H1 (cell line): ENCODE data around the gene STXBP6. TPM values are rescaled to one million over a fixed set of nuclear protein-coding genes. Genes with fewer than 3 reads are reported as not detected.

Source experiments
- CTCF ChIA-PET: fragments of 300-600 bp; sonication (Branson Sonifier 250); formaldehyde crosslinking; loops from one replicate; lab custom pipeline; 2021; ENCODE audit not compliant: partially characterized antibody; lab: Charles Lee
- POLR2A ChIA-PET: fragments of 300-600 bp; sonication (Branson Sonifier 250); formaldehyde crosslinking; loops from one replicate; lab custom pipeline; 2021; ENCODE audit warnings: inconsistent platforms; ENCODE audit not compliant: partially characterized antibody; lab: Charles Lee
- DNase-seq, 2 experiments: peaks; one replicate each; pipeline versions ENCODE4 v3.0.0 to v3.0.0-alpha.2; 2010 to 2022; ENCODE audit warnings: low spot score in 2 of 2, low read depth in 1 of 2, mixed read lengths in 1 of 2
- FAIRE-seq: peaks from 2 replicates; lab custom pipeline; 2011; peaks lifted over from hg19 to GRCh38; lab: Jason Lieb, UNC
- H2AFZ ChIP-seq: 2 replicates; pipeline ENCODE4 v1.8.1; 2012; ENCODE audit warnings: low read length, inconsistent platforms
- H2AK5ac ChIP-seq: 2 replicates; pipeline ENCODE4 v1.6.1; 2013; ENCODE audit warnings: low read depth, low read length
- H2BK120ac ChIP-seq: replicated peaks from 2 replicates; pipeline ENCODE3; 2013; ENCODE audit warnings: low read depth, low read length, inconsistent platforms
- H2BK12ac ChIP-seq: 2 replicates; pipeline ENCODE4 v1.6.1; 2013; ENCODE audit warnings: low read depth, low read length
- H2BK15ac ChIP-seq: 2 replicates; pipeline ENCODE4 v1.6.1; 2013; ENCODE audit warnings: low read length
- H2BK20ac ChIP-seq: 2 replicates; pipeline ENCODE4 v1.6.1; 2013; ENCODE audit warnings: low read length
- H2BK5ac ChIP-seq: 2 replicates; pipeline ENCODE4 v1.6.1; 2013; ENCODE audit warnings: low read depth, low read length
- H3K14ac ChIP-seq: 2 replicates; pipeline ENCODE4 v1.6.1; 2013; ENCODE audit warnings: inconsistent platforms; ENCODE audit not compliant: insufficient read length
- H3K18ac ChIP-seq: 2 replicates; pipeline ENCODE4 v1.6.1; 2013; ENCODE audit warnings: low read length; ENCODE audit errors: extremely low read depth
- H3K23ac ChIP-seq: 2 replicates; pipeline ENCODE4 v1.6.1; 2013; ENCODE audit warnings: inconsistent platforms; ENCODE audit not compliant: insufficient read length
- H3K23me2 ChIP-seq: 2 replicates; pipeline ENCODE4 v1.6.1; 2013; ENCODE audit warnings: low read depth, low read length
- H3K27ac ChIP-seq: 2 replicates; pipeline ENCODE4 v1.6.1; 2011; ENCODE audit warnings: low read depth, low read length, inconsistent platforms
- H3K27me3 ChIP-seq, 4 experiments: replicated peaks in 1 of 4; 1 replicate in 1 of 4; 2 replicates in 3 of 4; pipeline versions ENCODE4 v1.6.1 to v1.8.1; 2011 to 2013; ENCODE audit warnings: low read length in 3 of 4, mild to moderate bottlenecking in 3 of 4, inconsistent platforms in 2 of 4, mixed read lengths in 2 of 4, moderate library complexity in 1 of 4; ENCODE audit not compliant: control insufficient read depth in 3 of 4, insufficient read depth in 3 of 4; ENCODE audit errors: extremely low read depth in 1 of 4
- H3K36me3 ChIP-seq, 4 experiments: 2 replicates each; pipeline versions ENCODE4 v1.6.1 to v1.8.1; 2011 to 2013; ENCODE audit warnings: mild to moderate bottlenecking in 4 of 4, low read length in 3 of 4, moderate library complexity in 2 of 4, control low read depth in 1 of 4, inconsistent platforms in 1 of 4; ENCODE audit not compliant: insufficient read depth in 4 of 4, control insufficient read depth in 2 of 4
- H3K4ac ChIP-seq: replicated peaks from 2 replicates; pipeline ENCODE3; 2013; ENCODE audit warnings: low read length, low read depth, mixed read lengths, inconsistent platforms; ENCODE audit not compliant: insufficient read length
- H3K4me1 ChIP-seq, 4 experiments: replicated peaks in 1 of 4; 1 replicate in 1 of 4; 2 replicates in 3 of 4; pipeline versions ENCODE4 v1.6.1 to v1.8.1; 2011 to 2013; ENCODE audit warnings: low read length in 3 of 4, inconsistent platforms in 2 of 4, mixed read lengths in 1 of 4; ENCODE audit not compliant: insufficient read depth in 4 of 4, control insufficient read depth in 3 of 4
- H3K4me2 ChIP-seq, 2 experiments: 2 replicates each; pipeline versions ENCODE4 v1.6.1 to v1.8.1; 2011 to 2013; ENCODE audit warnings: low read depth in 2 of 2, low read length in 2 of 2, control low read depth in 1 of 2, inconsistent platforms in 1 of 2, mild to moderate bottlenecking in 1 of 2; ENCODE audit not compliant: insufficient read depth in 1 of 2
- H3K4me3 ChIP-seq, 4 experiments: fragments of 200-600, 300-600 bp in 1 of 4; sonication (generic), shearing (Covaris generic), sonication (Bioruptor Twin) in 1 of 4; 2 replicates each; pipeline versions ENCODE4 v1.5.1 to v1.8.1; 2011 to 2016; ENCODE audit warnings: low read length in 4 of 4, low read depth in 3 of 4, control low read depth in 2 of 4, inconsistent platforms in 2 of 4, mild to moderate bottlenecking in 2 of 4, mixed read lengths in 1 of 4, moderate library complexity in 1 of 4; ENCODE audit not compliant: insufficient read depth in 2 of 4; ENCODE audit errors: extremely low read depth in 1 of 4
- H3K56ac ChIP-seq: replicated peaks from 2 replicates; pipeline ENCODE3; 2013; ENCODE audit warnings: low read depth, mild to moderate bottlenecking, mixed read lengths, low read length, inconsistent platforms; ENCODE audit not compliant: insufficient read length
- H3K79me1 ChIP-seq: 2 replicates; pipeline ENCODE4 v1.6.1; 2013; ENCODE audit warnings: low read depth, low read length, control low read depth
- H3K79me2 ChIP-seq, 2 experiments: 2 replicates each; pipeline versions ENCODE4 v1.6.1 to v1.8.1; 2012 to 2013; ENCODE audit warnings: low read length in 2 of 2, mild to moderate bottlenecking in 2 of 2, inconsistent platforms in 1 of 2; ENCODE audit not compliant: insufficient read depth in 2 of 2, control insufficient read depth in 1 of 2
- H3K9ac ChIP-seq, 4 experiments: replicated peaks in 1 of 4; 1 replicate in 1 of 4; 2 replicates in 3 of 4; pipeline versions ENCODE4 v1.6.1 to v1.8.1; 2011 to 2013; ENCODE audit warnings: low read depth in 3 of 4, low read length in 3 of 4, control low read depth in 2 of 4, mild to moderate bottlenecking in 2 of 4, moderate library complexity in 2 of 4, inconsistent platforms in 1 of 4; ENCODE audit errors: extremely low read depth in 1 of 4
- H3K9me3 ChIP-seq, 2 experiments: 2 replicates each; pipeline versions ENCODE4 v1.6.1 to v1.8.1; 2012 to 2013; ENCODE audit warnings: mild to moderate bottlenecking in 2 of 2, moderate library complexity in 2 of 2, control low read depth in 1 of 2, inconsistent platforms in 1 of 2, low read depth in 1 of 2, low read length in 1 of 2, mixed read lengths in 1 of 2; ENCODE audit not compliant: insufficient read depth in 2 of 2
- H4K20me1 ChIP-seq, 2 experiments: replicated peaks in 1 of 2; 2 replicates each; pipeline versions ENCODE3 to v1.8.1; 2011 to 2013; ENCODE audit warnings: inconsistent platforms in 2 of 2, low read length in 2 of 2, mild to moderate bottlenecking in 1 of 2; ENCODE audit not compliant: insufficient read depth in 2 of 2, control insufficient read depth in 1 of 2
- H4K5ac ChIP-seq: 2 replicates; pipeline ENCODE4 v1.6.1; 2013; ENCODE audit warnings: low read length, low read depth, mixed read lengths, inconsistent platforms; ENCODE audit not compliant: insufficient read length
- H4K8ac ChIP-seq: 2 replicates; pipeline ENCODE4 v1.8.0; 2013; ENCODE audit warnings: mild to moderate bottlenecking, moderate library complexity, low read length, inconsistent platforms; ENCODE audit not compliant: insufficient read depth; ENCODE audit errors: extremely low read depth
- H4K91ac ChIP-seq: replicated peaks from 2 replicates; pipeline ENCODE3; 2013; ENCODE audit warnings: low read length, mixed read lengths, inconsistent platforms; ENCODE audit not compliant: insufficient read length
- BACH1 ChIP-seq: IDR thresholded peaks from 2 replicates; pipeline ENCODE4 v1.6.1; 2012; ENCODE audit warnings: low read length, improper control_type of control experiment
- HDAC6 ChIP-seq: IDR thresholded peaks from one replicate; pipeline ENCODE4 v1.7.1; 2012; ENCODE audit warnings: low read depth, mild to moderate bottlenecking, inconsistent platforms, low read length, moderate library complexity
- KDM5A ChIP-seq: fragments of 200-600 bp; IDR thresholded peaks from 2 replicates; pipeline ENCODE4 v1.7.1; 2012; ENCODE audit warnings: mild to moderate bottlenecking, low read length, inconsistent platforms, mixed read lengths
- NRF1 ChIP-seq: IDR thresholded peaks from 2 replicates; pipeline ENCODE4 v1.6.1; 2011; ENCODE audit warnings: mild to moderate bottlenecking, low read depth, low read length, improper control_type of control experiment
- YY1 ChIP-seq: IDR thresholded peaks from 2 replicates; pipeline ENCODE4 v1.6.1; 2011; ENCODE audit warnings: low read depth, mild to moderate bottlenecking, low read length
- WGBS, 2 experiments: shearing (Covaris generic) in 1 of 2; methylation state at CpG; one replicate each; pipeline versions ENCODE4 v1.1.6 to v1.1.7; 2013 to 2015; ENCODE audit warnings: low lambda C conversion rate in 2 of 2, mixed read lengths in 2 of 2, inconsistent platforms in 1 of 2, low coverage in 1 of 2, missing lambda C conversion rate in 1 of 2; ENCODE audit not compliant: insufficient replicate concordance in 2 of 2, insufficient coverage in 1 of 2, insufficient read length in 1 of 2; ENCODE audit errors: extremely low coverage in 1 of 2, missing lambda C conversion rate in 1 of 2; 5-methylcytosine and 5-hydroxymethylcytosine counted together
- polyA plus RNA-seq, 7 experiments: library from polyadenylated mRNA; depleted of rRNA in 3 of 7; stranded (reverse) in 5 of 7; unstranded in 2 of 7; fragments of >200 nt in 5 of 7; fragments of 200-250 nt in 2 of 7; gene quantifications; 1 replicate in 5 of 7; 2 replicates in 1 of 7; 4 replicates in 1 of 7; pipeline versions ENCODE4 v1.2.1 to v1.2.3, GENCODE V29; 2011 to 2013; ENCODE audit warnings: missing spikeins in 2 of 7, mixed read lengths in 2 of 7
- total RNA-seq: library from RNA; stranded (reverse); fragmentation: NEBNext Ultra II Directional; extraction: Animal tissue kit (Norgen Biotek cat#: 25700); gene quantifications from 2 replicates; pipeline ENCODE4 v1.2.1, GENCODE V29; 2021
- TF ChIP-seq, protein P1 (sequence below): IDR thresholded peaks from 2 replicates; pipeline ENCODE4 v1.6.1; 2011; ENCODE audit warnings: low read length, improper control_type of control experiment

Gene STXBP6
- total and polyA plus RNA-seq, 2 of the 8 experiments (the other 6 are each of a cell fraction or from before 2014, with no cell fraction given): 9.4 to 18.1 TPM

DNA sequence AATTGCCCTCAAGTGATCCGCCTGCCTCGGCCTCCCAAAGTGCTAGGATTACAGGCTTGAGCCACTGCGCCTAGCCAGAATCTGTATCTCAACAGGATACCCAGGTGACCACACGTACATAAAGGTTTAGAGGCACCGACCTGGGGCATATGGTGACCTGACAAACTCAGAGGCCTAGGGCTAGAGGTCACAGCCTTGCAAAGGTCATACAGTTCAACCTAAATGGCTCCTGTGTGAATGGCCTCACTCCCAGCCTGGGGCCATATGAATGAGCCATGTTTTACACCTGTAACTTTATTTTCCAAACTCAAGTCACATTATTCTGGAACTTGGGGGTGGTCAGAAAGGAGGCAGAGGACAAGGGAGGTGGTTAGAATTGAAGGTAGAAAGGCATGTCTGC is 10.0 kb downstream of the STXBP6 start:
- DNase-seq: no peak
- 93% methylated on average over 5 of the region's 5 CpGs; no CpG with 5 or more reads in 1 of the 2 experiments for WGBS, 2 experiments
- no peak for FAIRE-seq
- TF ChIP-seq HDAC6 (no peak), BACH1 (no peak), NRF1 (no peak), KDM5A (no peak), YY1 (no peak)
- TF ChIP-seq, protein P1, sequence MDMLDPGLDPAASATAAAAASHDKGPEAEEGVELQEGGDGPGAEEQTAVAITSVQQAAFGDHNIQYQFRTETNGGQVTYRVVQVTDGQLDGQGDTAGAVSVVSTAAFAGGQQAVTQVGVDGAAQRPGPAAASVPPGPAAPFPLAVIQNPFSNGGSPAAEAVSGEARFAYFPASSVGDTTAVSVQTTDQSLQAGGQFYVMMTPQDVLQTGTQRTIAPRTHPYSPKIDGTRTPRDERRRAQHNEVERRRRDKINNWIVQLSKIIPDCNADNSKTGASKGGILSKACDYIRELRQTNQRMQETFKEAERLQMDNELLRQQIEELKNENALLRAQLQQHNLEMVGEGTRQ: no peak

More for the DNA sequence above, 10.0 kb downstream of the STXBP6 start:
- ChIA-PET POLR2A (interaction anchor here (0.6 kb wide), 2 partner anchors 93 to 378 kb away, joined by 3 to 5 read pairs; no protein-coding TSS in a partner anchor), CTCF (interaction anchor here (0.7 to 3.8 kb wide), 7 partner anchors 7 to 279 kb away, joined by 3 to 80 read pairs (median 4); no protein-coding TSS in a partner anchor)
- H4K5ac ChIP-seq: no peak overlapping the region
- no peak overlapping the region for H2AK5ac ChIP-seq
- H3K4ac ChIP-seq: no peak overlapping the region
- H3K14ac ChIP-seq: no peak overlapping the region
- no peak overlapping the region for H4K91ac ChIP-seq
- H3K27ac ChIP-seq: no peak overlapping the region
- H4K8ac ChIP-seq: no peak overlapping the region
- no peaks in the 10 kb centered on the region for H3K23me2 ChIP-seq
- no peak overlapping the region for H2AFZ ChIP-seq
- H3K79me1 ChIP-seq: no peaks in the 10 kb centered on the region
- H2BK120ac ChIP-seq: no peak overlapping the region
- H3K23ac ChIP-seq: no peak overlapping the region
- no peak overlapping the region for H2BK5ac ChIP-seq
- H2BK12ac ChIP-seq: no peak overlapping the region
- H3K27me3 ChIP-seq: no peaks in the 10 kb centered on the region
- peaks cover 2 to 8% of the 10 kb centered on the region in 2 experiments; a peak in 1 of 4 replicates for H3K79me2 ChIP-seq
- no peak overlapping the region for H2BK15ac ChIP-seq
- no peaks in the 10 kb centered on the region for H3K9me3 ChIP-seq
- H3K4me2 ChIP-seq: no peak overlapping the region
- H2BK20ac ChIP-seq: no peak overlapping the region
- no peaks in the 10 kb centered on the region for H3K36me3 ChIP-seq
- no peak overlapping the region for H3K56ac ChIP-seq
- no peak overlapping the region for H3K18ac ChIP-seq
- no peaks in the 10 kb centered on the region for H4K20me1 ChIP-seq
- peaks cover 0 to 2% (median 0%) of the 10 kb centered on the region in 4 experiments; a peak in 1 of 7 replicates for H3K4me1 ChIP-seq
- no peak overlapping the region for H3K4me3 ChIP-seq
- H3K9ac ChIP-seq: no peak overlapping the region
